Body of pancreas (tissue), 4 donors: ENCODE measurements around the gene BLOC1S5. TPM values are rescaled to one million over a fixed set of nuclear protein-coding genes. Genes with fewer than 3 reads are reported as not detected.

ENCODE experiments used
- ATAC-seq: fragments of 150-250 bp; one replicate; pipeline ENCODE4 v1.9.1; 2016
- DNase-seq, 4 donors: peaks; one replicate each; pipeline ENCODE4 v3.0.0-alpha.2; 2019
- H3K27ac ChIP-seq, 4 donors: fragments of 200-600 bp; sonication (generic); 1 replicate in 3 of 4; 2 replicates in 1 of 4; pipeline versions ENCODE4 v1.5.1 to v1.6.1; 2016 to 2019; ENCODE audit warnings: mild to moderate bottlenecking in 1 of 4, mixed read lengths in 1 of 4, moderate library complexity in 1 of 4
- H3K27me3 ChIP-seq, 2 donors: fragments of 200-600 bp; sonication (generic); one replicate each; pipeline ENCODE4 v1.6.0; 2016; ENCODE audit warnings: mild to moderate bottlenecking in 1 of 2
- H3K36me3 ChIP-seq, 2 donors: fragments of 200-600 bp; sonication (generic); replicated peaks in 1 of 2; 2 replicates each; pipeline ENCODE4 v1.5.1; 2016; ENCODE audit warnings: low read depth in 2 of 2; ENCODE audit not compliant: insufficient read depth in 1 of 2
- H3K4me1 ChIP-seq: fragments of 200-600 bp; sonication (generic); one replicate; pipeline ENCODE4 v1.6.0; 2016
- H3K4me3 ChIP-seq, 2 donors: fragments of 200-600 bp; sonication (generic); 1 replicate in 1 of 2; 2 replicates in 1 of 2; pipeline ENCODE4 v1.5.1; 2016 to 2019
- H3K9me3 ChIP-seq, 3 donors: fragments of 200-600 bp; sonication (generic); 1 replicate in 2 of 3; 2 replicates in 1 of 3; pipeline ENCODE4 v1.5.1; 2016
- POLR2A ChIP-seq, 3 donors: fragments of 450-650 bp; IDR thresholded peaks; one replicate each; pipeline ENCODE4 v1.6.1; 2016; ENCODE audit warnings: antibody characterized with exemption in 3 of 3, mild to moderate bottlenecking in 2 of 3
- WGBS, 2 donors: methylation state at CpG; one replicate each; pipeline ENCODE4 v1.1.5; 2017; 5-methylcytosine and 5-hydroxymethylcytosine counted together
- intact Hi-C: fragments of 100-400 bp; cut with DNase I; formaldehyde crosslinking; loops from one replicate; pipeline ENCODE4 v1.15.1; 2023
- total RNA-seq, 2 donors: library from RNA; depleted of rRNA; stranded (reverse); fragments of >200 nt; gene quantifications; one replicate each; pipeline ENCODE4 v1.1.0, GENCODE V29; 2016
- TF ChIP-seq, protein P1 (sequence below), 7 experiments: fragments of 450-650 bp in 4 of 7; fragments of 200-600 bp in 3 of 7; sonication (generic) in 3 of 7; IDR thresholded peaks; one replicate each; pipeline ENCODE4 v1.5.1; 2016 to 2019; ENCODE audit warnings: antibody characterized with exemption in 7 of 7

Gene BLOC1S5
- total RNA-seq, 2 donors from 2014 or later = 2.6 to 4.4 TPM

DNA sequence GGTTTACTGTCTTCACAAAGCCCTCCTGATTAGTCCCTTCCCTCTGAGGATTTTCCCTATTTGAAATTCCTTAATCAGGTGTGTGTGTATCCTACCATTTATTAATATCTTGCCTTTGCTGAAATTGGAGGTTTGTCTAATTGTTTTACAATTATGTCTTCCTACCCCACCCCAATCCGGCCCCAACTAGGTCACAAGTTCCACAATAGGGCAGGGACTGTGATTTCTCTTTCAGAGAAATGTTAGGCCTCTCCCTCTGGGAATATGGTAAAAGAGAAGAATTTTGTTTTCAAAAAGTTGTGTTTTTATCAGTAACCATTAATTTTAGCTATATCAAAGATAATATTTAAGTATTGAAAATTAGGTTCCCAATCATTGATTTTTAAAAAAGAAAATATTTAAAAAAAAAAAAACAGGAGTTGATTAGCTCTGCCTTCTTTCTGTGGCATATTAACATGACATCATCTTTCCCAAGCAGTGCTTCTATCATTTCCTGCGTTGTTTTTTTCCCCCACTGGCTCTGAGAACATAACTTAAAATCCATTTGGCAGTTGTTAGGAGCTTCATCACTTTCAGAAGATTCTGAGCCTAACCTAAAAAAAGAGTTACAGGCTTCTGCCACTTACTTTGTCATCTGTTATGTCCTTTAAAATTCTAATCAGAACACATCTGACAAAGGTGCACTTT lies 36.1 kb downstream of the BLOC1S5 start:
- no peaks in the 10 kb centered on the region for H3K36me3 ChIP-seq
- peak in 1 of 4 donors; percentile 5 for DNase-seq
- no peaks in the 10 kb centered on the region for H3K27me3 ChIP-seq
- peak overlapping the region in 2 of 4 donors; percentile 46 to 64 for H3K27ac ChIP-seq
- intact Hi-C loops = no loop called here
- peak; percentile 82 for ATAC-seq
- 23 to 29% methylated on average over 2 of the region's 2 CpGs for WGBS, 2 donors
- TF ChIP-seq, protein P1, sequence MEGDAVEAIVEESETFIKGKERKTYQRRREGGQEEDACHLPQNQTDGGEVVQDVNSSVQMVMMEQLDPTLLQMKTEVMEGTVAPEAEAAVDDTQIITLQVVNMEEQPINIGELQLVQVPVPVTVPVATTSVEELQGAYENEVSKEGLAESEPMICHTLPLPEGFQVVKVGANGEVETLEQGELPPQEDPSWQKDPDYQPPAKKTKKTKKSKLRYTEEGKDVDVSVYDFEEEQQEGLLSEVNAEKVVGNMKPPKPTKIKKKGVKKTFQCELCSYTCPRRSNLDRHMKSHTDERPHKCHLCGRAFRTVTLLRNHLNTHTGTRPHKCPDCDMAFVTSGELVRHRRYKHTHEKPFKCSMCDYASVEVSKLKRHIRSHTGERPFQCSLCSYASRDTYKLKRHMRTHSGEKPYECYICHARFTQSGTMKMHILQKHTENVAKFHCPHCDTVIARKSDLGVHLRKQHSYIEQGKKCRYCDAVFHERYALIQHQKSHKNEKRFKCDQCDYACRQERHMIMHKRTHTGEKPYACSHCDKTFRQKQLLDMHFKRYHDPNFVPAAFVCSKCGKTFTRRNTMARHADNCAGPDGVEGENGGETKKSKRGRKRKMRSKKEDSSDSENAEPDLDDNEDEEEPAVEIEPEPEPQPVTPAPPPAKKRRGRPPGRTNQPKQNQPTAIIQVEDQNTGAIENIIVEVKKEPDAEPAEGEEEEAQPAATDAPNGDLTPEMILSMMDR (IDR thresholded peaks at IDR 0.05) = no peak
- no peak for TF ChIP-seq POLR2A (IDR thresholded peaks at IDR 0.05)
- no peaks in the 10 kb centered on the region for H3K9me3 ChIP-seq
- H3K4me1 ChIP-seq = peaks cover 23% of the 10 kb centered on the region
- no peak overlapping the region for H3K4me3 ChIP-seq

DNA sequence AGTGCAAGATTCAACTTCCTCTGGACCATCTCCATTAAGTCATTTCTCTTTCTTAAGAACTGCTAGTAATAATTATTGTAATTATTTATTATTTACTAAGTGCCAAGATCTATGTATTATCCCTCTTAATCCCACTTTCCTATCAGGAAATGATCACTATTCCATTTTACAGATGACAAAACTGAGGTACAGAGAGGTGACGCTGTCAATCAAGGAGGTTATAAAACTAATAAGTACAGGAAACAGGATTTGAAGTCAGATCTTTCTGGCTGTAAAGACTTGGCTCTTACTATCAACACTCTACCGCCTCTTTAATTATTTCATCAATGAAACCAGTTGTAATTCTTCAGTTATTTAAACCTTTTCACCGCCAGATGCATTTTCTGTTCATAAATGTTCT lies 37.4 kb downstream of the BLOC1S5 start:
- intact Hi-C loops = no loop called here
- no peak for DNase-seq
- Histone ChIP-seq H3K36me3 (no peaks in the 10 kb centered on the region), H3K27ac (no peak overlapping the region), H3K4me1 (peaks cover 23% of the 10 kb centered on the region), H3K4me3 (no peak overlapping the region), H3K27me3 (no peaks in the 10 kb centered on the region), H3K9me3 (no peaks in the 10 kb centered on the region)
- 96 to 98% methylated on average over 3 of the region's 3 CpGs for WGBS, 2 donors
- TF ChIP-seq, protein P1 (IDR thresholded peaks at IDR 0.05) = no peak
- TF ChIP-seq POLR2A (IDR thresholded peaks at IDR 0.05) = no peak
- no peak for ATAC-seq

DNA sequence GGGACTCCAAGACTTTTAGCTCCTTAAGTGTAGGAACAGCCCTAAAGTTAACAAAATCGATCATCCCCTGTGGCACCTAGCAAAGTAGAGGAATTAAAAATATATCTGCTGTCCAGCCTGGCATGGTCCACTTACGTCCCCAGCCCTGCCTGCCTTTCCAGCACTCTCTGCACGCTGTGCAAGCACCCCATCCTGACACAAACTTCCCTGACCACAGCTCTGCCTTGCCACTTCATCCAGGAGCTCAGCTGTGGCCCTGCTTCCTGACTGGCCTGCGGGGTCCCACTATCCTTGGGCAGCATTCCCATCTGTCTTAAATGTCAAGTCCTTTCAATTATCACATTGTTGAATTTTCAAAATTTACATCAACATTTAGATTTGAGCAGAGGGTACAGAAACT lies 39.0 kb downstream of the BLOC1S5 start:
- TF ChIP-seq, protein P1 (IDR thresholded peaks at IDR 0.05) = no peak
- H3K27ac ChIP-seq = no peak overlapping the region
- H3K4me3 ChIP-seq = no peak overlapping the region
- H3K27me3 ChIP-seq = no peaks in the 10 kb centered on the region
- no peaks in the 10 kb centered on the region for H3K36me3 ChIP-seq
- peaks cover 23% of the 10 kb centered on the region for H3K4me1 ChIP-seq
- DNase-seq = no peak
- ATAC-seq = no peak
- no peaks in the 10 kb centered on the region for H3K9me3 ChIP-seq
- intact Hi-C loops = no loop called here
- 86 to 95% methylated on average over 4 of the region's 4 CpGs for WGBS, 2 donors

DNA sequence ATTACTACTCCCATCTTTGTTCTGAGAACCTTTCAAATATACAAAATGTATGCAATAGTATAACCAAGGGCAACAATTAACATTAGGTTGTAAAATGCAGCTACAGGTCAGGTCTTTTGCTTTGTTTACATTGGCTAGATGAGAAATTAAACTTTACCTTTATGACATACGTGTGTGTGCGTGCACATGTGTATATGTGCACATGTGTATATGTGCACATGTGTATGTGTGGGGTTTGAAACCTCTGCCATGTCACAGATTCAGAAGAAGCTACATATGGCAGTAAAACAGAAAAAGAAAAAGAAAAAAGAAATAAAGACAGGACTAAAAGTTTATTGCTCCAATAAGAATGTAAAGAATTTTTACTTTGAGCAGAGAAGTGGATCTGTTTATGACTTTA lies 40.6 kb downstream of the BLOC1S5 start:
- Histone ChIP-seq H3K9me3 (no peaks in the 10 kb centered on the region), H3K4me3 (no peak overlapping the region), H3K4me1 (peaks cover 14% of the 10 kb centered on the region), H3K27me3 (no peaks in the 10 kb centered on the region), H3K27ac (no peak overlapping the region), H3K36me3 (no peaks in the 10 kb centered on the region)
- intact Hi-C loops = no loop called here
- ATAC-seq (no peak), DNase-seq (no peak)
- TF ChIP-seq, protein P1 (IDR thresholded peaks at IDR 0.05) = no peak
- WGBS, 2 donors = 89 to 90% methylated on average over 2 of the region's 2 CpGs

DNA sequence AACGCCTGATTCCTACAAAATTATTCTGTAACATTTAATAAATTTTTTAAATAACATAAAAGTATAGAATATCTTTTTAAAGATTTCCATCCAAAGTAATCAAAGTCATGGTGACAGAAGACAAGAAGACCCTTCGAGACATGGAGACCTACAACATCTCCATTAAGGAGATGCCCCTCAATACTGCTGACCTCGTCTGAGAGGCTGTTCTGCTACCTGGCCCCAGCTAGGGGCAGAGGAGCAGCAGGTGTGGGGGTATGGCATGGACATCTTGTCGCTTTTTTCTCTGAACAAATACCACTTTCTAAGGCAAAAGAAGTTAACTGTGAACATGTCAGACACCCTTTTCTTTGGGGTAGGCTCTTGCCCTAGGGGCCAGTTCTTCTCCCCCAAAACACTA lies 44.1 kb downstream of the BLOC1S5 start:
- WGBS, 2 donors = 88 to 94% methylated on average over 4 of the region's 4 CpGs
- intact Hi-C loops = no loop called here
- ATAC-seq (no peak), DNase-seq (no peak)
- Histone ChIP-seq H3K9me3 (no peaks in the 10 kb centered on the region), H3K27me3 (no peaks in the 10 kb centered on the region), H3K36me3 (no peaks in the 10 kb centered on the region), H3K4me1 (no peaks in the 10 kb centered on the region), H3K27ac (no peak overlapping the region), H3K4me3 (no peak overlapping the region)
- TF ChIP-seq POLR2A (IDR thresholded peaks at IDR 0.05) = no peak
- TF ChIP-seq, protein P1 (IDR thresholded peaks at IDR 0.05) = no peak
